Measurements from ENCODE around the gene TRIM47. TPM values are rescaled to one million over a fixed set of nuclear protein-coding genes. Genes with fewer than 3 reads are reported as not detected.

TRIM47 gene
- total RNA-seq, 6 experiments from 2014 or later = 9.1 to 27.0 (median 21.5) TPM

GRCh38 chr17:75925103-75925502 lies 46.7 kb upstream of the TRIM47 start:
- intact Hi-C loops (cut with DNase I) = no loop called here
- Histone ChIP-seq H3K4me1 (peaks cover 0 to 12% (median 10%) of the 10 kb centered on the region in 4 donors), H3K27me3 (no peaks in the 10 kb centered on the region), H3K4me3 (no peak overlapping the region), H3K36me3 (no peaks in the 10 kb centered on the region), H3K9me3 (no peaks in the 10 kb centered on the region), H3K27ac (no peak overlapping the region)
- DNase-seq = peak in 1 of 3 donors; percentile 25
- TF ChIP-seq POLR2A (IDR thresholded peaks at IDR 0.05) = no peak
- no peak for TF ChIP-seq CTCF (IDR thresholded peaks at IDR 0.05)
- no peak for ATAC-seq
- 93% methylated on average over 5 of the region's 11 CpGs for WGBS (ENCODE audit: insufficient coverage, low coverage, low lambda C conversion rate, missing lambda C conversion rate)

- intact Hi-C loops (cut with DNase I) = no loop called here
- peaks cover 0 to 12% (median 10%) of the 10 kb centered on the region in 4 donors for H3K4me1 ChIP-seq
- WGBS (ENCODE audit: insufficient coverage, low coverage, low lambda C conversion rate, missing lambda C conversion rate) = no CpG with 5 or more reads among the region's 19 CpGs
- ATAC-seq = no peak
- no peak for TF ChIP-seq POLR2A (IDR thresholded peaks at IDR 0.05)
- DNase-seq = peak in 1 of 3 donors; percentile 49
- H3K27ac ChIP-seq = no peak overlapping the region
- H3K4me3 ChIP-seq = no peak overlapping the region
- H3K9me3 ChIP-seq = no peaks in the 10 kb centered on the region
- no peaks in the 10 kb centered on the region for H3K36me3 ChIP-seq
- no peaks in the 10 kb centered on the region for H3K27me3 ChIP-seq
These were observed 44.8 kb upstream of the TRIM47 start for GRCh38 chr17:75922963-75923874.

- TF ChIP-seq CTCF (IDR thresholded peaks at IDR 0.05) = no peak
- no peak for TF ChIP-seq POLR2A (IDR thresholded peaks at IDR 0.05)
- no peaks in the 10 kb centered on the region for H3K36me3 ChIP-seq
- no peaks in the 10 kb centered on the region for H3K27me3 ChIP-seq
- peak; percentile 76 to 85 (median 78) for ATAC-seq
- peaks cover 0 to 12% (median 10%) of the 10 kb centered on the region in 4 donors for H3K4me1 ChIP-seq
- H3K9me3 ChIP-seq = no peaks in the 10 kb centered on the region
- DNase-seq = no peak
- peak overlapping the region in 1 of 3 donors; percentile 7 for H3K27ac ChIP-seq
- 68% methylated on average over 18 of the region's 18 CpGs for WGBS (ENCODE audit: insufficient coverage, low coverage, low lambda C conversion rate, missing lambda C conversion rate)
- no peak overlapping the region for H3K4me3 ChIP-seq
- intact Hi-C loops (cut with DNase I) = no loop called here
These were observed 44.0 kb upstream of the TRIM47 start for GRCh38 chr17:75922173-75922961.

- TF ChIP-seq POLR2A (IDR thresholded peaks at IDR 0.05) (no peak), CTCF (IDR thresholded peaks at IDR 0.05) (no peak)
- Histone ChIP-seq H3K9me3 (no peaks in the 10 kb centered on the region), H3K4me1 (peaks cover 0 to 12% (median 10%) of the 10 kb centered on the region in 4 donors), H3K4me3 (no peak overlapping the region), H3K27me3 (no peaks in the 10 kb centered on the region), H3K36me3 (no peaks in the 10 kb centered on the region), H3K27ac (no peak overlapping the region)
- DNase-seq = no peak
- no peak for ATAC-seq
- no CpG with 5 or more reads among the region's 15 CpGs for WGBS (ENCODE audit: insufficient coverage, low coverage, low lambda C conversion rate, missing lambda C conversion rate)
- intact Hi-C loops (cut with DNase I) = no loop called here
These were observed 43.2 kb upstream of the TRIM47 start for GRCh38 chr17:75921596-75921995.
